HG03460 (cell line): Measurements from ENCODE around the gene RHOXF1.
"Not testable (repeated sequence)": the region's sequence is repeated elsewhere in the genome, so short reads cannot be mapped to it uniquely, and the experiment has no call there.

Experiments
- ATAC-seq: cut with Tn5 transposase; IDR thresholded peaks from one replicate; pipeline ENCODE4 v1.9.1; 2021; ENCODE audit not compliant: unreplicated experiment

Gene RHOXF1

GRCh38 chrX:120087289-120088017 lies 28.3 kb downstream of the RHOXF1 start:
- ATAC-seq, result no peak

- not testable (repeated sequence) for ATAC-seq
These were observed 30.0 kb downstream of the RHOXF1 start for GRCh38 chrX:120085553-120086185.

- ATAC-seq, result not testable (repeated sequence)
These were observed 38.1 kb downstream of the RHOXF1 start, which contains the start of gene RHOXF2B for GRCh38 chrX:120077590-120077989. TSS of gene RHOXF2B (minus strand) at chrX:120077690. CDS start at chrX:120077552, 138 bp downstream.

GRCh38 chrX:120066169-120066568 lies 49.5 kb downstream of the RHOXF1 start:
- ATAC-seq, result not testable (repeated sequence)
